ENCODE data around the gene CAPN10.
"Not testable (repeated sequence)": the region's sequence is repeated elsewhere in the genome, so short reads cannot be mapped to it uniquely, and the experiment has no call there.

Gene CAPN10

DNA sequence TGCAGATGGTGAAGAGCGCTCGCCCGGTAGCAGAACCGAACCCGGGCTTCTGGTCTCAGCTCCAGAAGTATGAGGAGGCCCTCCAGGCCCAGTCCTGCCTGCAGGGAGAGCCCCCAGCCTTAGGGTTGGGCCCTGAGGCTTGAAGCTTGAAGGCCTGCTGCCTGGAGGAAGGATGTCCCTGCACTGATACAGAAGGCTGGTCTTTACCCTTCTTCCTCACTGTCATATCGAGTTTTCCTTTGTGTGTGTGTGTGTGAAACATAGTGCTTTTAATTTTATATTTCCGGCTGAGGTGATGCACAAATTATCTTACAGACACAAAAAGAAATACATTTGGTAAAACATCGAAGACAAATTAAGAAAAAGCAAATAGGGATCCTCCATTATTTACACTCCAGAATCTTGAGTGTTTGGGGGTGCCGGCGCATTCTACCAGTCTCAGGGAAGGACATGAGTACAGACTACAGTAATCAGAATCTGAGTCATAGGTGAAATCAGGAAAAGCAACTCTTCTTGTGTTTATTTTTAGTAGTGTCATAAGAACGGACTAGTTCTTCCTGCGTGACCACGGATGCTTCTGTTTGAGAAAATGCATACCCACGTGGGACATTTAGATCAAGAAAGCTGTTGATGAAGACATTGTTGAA lies 25.1 kb upstream of the CAPN10 start:
- DNase-seq: no peak
- Mint-ChIP-seq H3K36me3 (ENCODE audit: low read depth) (peaks cover 13% of the 10 kb centered on the region), H3K9me3 (no peaks in the 10 kb centered on the region), H3K4me1 (peaks cover 42% of the 10 kb centered on the region), H3K4me3 (peak overlapping the region; percentile 82), H3K27ac (no peak overlapping the region), H3K27me3 (ENCODE audit: low read depth, poor library complexity) (peaks cover 8% of the 10 kb centered on the region)
- TF ChIP-seq, protein P1, sequence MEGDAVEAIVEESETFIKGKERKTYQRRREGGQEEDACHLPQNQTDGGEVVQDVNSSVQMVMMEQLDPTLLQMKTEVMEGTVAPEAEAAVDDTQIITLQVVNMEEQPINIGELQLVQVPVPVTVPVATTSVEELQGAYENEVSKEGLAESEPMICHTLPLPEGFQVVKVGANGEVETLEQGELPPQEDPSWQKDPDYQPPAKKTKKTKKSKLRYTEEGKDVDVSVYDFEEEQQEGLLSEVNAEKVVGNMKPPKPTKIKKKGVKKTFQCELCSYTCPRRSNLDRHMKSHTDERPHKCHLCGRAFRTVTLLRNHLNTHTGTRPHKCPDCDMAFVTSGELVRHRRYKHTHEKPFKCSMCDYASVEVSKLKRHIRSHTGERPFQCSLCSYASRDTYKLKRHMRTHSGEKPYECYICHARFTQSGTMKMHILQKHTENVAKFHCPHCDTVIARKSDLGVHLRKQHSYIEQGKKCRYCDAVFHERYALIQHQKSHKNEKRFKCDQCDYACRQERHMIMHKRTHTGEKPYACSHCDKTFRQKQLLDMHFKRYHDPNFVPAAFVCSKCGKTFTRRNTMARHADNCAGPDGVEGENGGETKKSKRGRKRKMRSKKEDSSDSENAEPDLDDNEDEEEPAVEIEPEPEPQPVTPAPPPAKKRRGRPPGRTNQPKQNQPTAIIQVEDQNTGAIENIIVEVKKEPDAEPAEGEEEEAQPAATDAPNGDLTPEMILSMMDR (IDR thresholded peaks at IDR 0.05): no peak

DNA sequence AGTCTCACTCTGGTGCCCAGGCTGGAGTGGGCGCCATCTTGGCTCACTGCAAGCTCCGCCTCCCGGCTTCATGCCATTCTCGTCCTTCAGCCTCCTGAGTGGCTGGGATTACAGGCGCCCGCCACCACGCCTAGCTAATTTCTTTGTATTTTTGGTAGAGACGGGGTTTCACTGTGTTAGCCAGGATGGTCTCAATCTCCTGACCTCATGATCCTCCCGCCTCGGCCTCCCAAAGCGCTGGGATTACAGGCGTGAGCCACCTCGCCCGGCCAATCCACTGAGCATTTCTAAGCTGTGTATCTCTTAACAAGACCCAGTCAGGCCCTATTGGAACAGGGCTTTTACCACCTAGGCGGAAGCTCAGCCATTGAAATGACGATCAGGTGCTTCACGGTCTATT lies 23.3 kb upstream of the CAPN10 start:
- not testable (repeated sequence) for H3K27ac Mint-ChIP-seq, H3K9me3 Mint-ChIP-seq, DNase-seq, H3K4me3 Mint-ChIP-seq
- Mint-ChIP-seq H3K36me3 (ENCODE audit: low read depth) (peaks cover 12% of the 10 kb centered on the region), H3K27me3 (ENCODE audit: low read depth, poor library complexity) (peaks cover 22% of the 10 kb centered on the region), H3K4me1 (peaks cover 46% of the 10 kb centered on the region)

DNA sequence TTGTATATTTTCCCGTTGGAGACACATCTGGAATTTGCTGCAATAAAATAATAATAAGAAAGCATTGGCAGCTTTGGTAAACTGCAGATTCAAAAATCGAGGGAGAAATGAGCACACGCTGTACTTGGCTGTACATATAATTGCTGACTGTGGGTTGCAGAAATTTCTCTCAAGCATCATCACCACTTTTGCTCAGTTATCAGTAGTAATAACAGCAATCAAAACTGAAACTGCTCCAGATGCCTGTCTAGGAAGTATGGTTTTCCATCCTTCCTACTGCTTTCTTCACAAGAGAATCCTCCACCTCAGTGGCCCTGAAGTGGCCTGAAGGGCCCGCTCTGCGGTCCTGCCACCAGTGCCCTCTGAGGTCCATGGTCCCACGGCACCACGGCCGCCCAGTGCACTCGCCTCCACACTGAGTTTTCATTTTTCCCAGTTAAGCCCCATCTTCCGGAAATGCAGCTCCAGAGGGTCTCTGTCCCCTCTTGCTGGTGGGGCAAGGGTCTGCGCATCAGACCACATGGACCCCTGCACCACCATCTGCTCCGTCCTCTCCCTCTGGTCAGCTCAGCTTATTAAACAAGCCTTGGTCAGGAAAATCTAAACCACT lies 22.5 kb upstream of the CAPN10 start:
- Mint-ChIP-seq H3K4me1 (peaks cover 39% of the 10 kb centered on the region), H3K9me3 (no peaks in the 10 kb centered on the region), H3K27ac (no peak overlapping the region), H3K27me3 (ENCODE audit: low read depth, poor library complexity) (peaks cover 23% of the 10 kb centered on the region), H3K36me3 (ENCODE audit: low read depth) (peaks cover 5% of the 10 kb centered on the region), H3K4me3 (no peak overlapping the region)
- no peak for DNase-seq
- TF ChIP-seq, protein P1 (IDR thresholded peaks at IDR 0.05): no peak

DNA sequence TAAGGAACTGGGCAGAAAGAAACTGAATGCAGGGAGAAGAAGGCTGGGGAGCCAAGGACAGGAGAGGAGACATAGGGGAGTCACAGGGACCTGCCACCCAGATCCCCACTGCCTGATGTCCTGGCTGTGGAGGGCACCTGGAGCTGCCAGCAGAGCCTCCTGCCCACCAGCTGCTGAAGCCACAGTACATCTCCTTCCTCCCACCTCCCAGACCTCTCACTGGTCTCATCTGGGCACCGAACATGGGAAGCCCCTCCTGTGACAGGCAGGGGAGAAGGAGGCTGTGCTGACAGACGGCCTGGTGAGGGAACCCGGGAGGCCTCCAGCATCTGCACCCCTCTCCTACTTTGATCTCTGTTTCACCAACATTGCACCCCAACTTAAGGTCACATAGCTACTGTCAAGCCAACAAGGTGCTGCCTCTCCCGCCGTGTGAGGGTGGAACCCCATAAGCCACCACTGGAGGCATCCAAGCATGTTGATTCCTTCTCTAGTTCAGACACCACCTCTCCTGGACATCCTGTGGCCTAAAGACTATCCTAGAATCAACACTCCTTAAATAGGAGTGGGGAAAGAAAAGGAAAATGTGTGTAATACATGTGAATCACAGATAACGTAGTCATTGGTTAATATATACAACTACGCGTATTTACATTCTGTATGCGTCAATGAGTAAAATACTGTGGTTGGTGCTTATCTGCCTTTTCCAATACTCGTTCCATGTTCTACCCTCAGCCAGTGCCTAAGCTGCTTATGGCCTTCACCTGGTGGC lies 21.8 kb upstream of the CAPN10 start:
- H3K4me3 Mint-ChIP-seq: no peak overlapping the region
- TF ChIP-seq, protein P1 (IDR thresholded peaks at IDR 0.05): no peak
- no peak for DNase-seq

DNA sequence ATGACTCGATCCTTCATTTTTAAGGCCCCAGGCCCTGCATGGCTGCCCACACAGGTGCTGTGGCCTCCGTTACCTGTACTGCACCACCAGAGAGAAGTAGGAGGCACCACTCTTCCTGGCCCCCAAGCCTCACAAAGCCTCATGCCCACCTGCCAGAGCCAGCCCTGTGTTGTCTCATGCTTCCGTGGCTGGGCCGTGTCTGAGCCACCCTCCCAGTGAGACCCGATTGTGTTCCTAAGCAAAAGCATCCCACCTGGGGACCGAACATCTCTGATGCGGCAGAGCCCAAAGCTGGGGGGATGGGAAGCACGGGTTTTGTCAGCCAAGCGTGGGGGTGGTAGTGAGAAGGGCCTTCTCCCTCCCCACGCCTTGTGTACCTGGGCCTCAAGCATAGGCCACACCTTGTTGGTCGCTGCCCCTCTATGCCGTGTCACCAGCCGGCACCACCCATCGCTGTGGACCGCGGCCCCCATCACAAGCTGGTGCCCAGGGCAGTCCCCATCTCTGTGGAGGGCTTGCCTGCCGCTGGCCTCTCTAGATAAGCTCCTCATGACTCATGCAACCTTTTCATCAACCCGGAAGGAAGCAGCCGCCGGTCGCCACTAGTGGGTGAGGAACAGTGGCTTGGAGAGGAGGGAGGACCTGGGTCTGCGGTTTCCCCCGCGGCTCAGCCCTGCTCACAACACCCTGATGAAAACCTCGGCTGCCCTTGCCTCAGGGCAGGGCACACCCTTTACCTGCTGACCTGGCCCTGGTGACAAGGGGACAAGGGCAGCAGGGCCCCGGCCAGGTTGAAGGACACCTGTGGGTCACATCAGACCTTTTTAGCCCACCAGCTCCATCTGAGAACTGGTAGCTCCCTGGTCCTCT lies 21.0 kb upstream of the CAPN10 start:
- Mint-ChIP-seq H3K4me1 (peaks cover 35% of the 10 kb centered on the region), H3K9me3 (no peaks in the 10 kb centered on the region), H3K27ac (no peak overlapping the region), H3K4me3 (no peak overlapping the region), H3K27me3 (ENCODE audit: low read depth, poor library complexity) (peaks cover 28% of the 10 kb centered on the region), H3K36me3 (ENCODE audit: low read depth) (peaks cover 5% of the 10 kb centered on the region)
- peak; percentile 12 for DNase-seq
- TF ChIP-seq, protein P1 (IDR thresholded peaks at IDR 0.05): no peak

More for the DNA sequence above, 21.8 kb upstream of the CAPN10 start:
- Mint-ChIP-seq H3K27me3 (ENCODE audit: low read depth, poor library complexity) (peaks cover 25% of the 10 kb centered on the region), H3K27ac (peak overlapping the region; percentile 59), H3K4me1 (peaks cover 37% of the 10 kb centered on the region), H3K9me3 (no peaks in the 10 kb centered on the region), H3K36me3 (ENCODE audit: low read depth) (peaks cover 5% of the 10 kb centered on the region)
